COLO668 (cell line): ENCODE data around the gene BCL7A.

Experiments
- DNase-seq: peaks from one replicate; lab custom pipeline; 2025; ENCODE audit not compliant: unreplicated experiment; lab: John Stamatoyannopoulos, UW

Gene BCL7A

DNA sequence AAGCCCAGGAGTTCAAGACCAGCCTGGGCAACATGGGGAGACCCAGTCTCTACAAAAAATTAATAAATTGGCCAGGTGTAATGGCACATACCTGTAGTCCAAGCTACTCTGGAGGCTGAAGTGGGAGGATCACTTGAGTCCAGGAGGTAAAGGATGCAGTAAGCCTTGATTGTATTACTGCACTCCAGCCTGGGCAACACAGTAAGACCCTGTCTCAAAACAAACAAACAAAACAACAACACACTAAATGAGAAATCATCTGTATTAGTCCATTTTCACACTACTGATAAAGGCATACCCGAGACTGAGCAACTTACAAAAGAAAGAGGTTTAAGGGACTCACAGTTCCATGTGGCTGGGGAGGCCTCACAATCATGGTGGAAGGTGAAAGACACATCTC, 52.1 kb downstream of the BCL7A start:
- DNase-seq: no peak

DNA sequence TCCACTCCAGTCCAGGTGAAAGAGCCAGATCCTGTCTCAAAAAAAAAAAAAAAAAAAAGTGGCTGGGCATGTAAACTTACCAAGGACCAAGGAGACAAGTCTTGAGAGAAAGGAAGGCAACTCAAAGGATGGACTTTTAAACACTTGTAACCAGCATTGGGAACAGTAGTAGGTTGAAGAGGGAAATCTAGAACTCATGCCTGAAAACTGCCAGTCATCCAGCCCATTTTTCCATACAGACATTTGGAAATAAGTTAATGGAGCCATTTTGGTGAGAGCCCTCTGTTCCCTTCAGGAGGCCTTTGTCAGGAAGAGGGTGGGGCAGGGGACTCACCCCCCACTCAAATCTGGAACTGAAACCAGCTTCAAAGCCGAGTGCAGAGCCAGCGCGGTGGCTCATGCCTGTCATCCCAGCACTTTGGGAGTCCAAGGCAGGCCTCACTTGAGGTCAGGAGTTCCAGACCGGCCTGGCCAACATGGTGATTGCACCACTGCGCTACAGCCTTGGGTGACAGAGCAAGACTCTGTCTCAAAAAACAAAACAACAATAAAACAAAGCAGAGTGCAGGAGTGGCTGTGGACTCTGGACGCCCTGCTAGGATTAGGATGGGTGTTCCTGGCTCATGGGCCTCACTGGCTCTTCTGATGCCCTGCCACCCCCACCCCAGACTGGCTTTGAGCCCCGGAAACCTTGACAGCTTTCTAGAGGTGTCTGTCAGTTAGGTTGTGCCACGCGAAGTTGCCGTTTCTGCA, 55.2 kb downstream of the BCL7A start:
- DNase-seq: no peak

- peak; percentile 97 for DNase-seq
Observed at GRCh38 chr12:122078141-122079032, 56.7 kb downstream of the BCL7A start, which contains the start of gene MLXIP. MLXIP (plus strand) TSS chr12:122078756; CDS start chr12:122078854, 98 bp downstream.

DNA sequence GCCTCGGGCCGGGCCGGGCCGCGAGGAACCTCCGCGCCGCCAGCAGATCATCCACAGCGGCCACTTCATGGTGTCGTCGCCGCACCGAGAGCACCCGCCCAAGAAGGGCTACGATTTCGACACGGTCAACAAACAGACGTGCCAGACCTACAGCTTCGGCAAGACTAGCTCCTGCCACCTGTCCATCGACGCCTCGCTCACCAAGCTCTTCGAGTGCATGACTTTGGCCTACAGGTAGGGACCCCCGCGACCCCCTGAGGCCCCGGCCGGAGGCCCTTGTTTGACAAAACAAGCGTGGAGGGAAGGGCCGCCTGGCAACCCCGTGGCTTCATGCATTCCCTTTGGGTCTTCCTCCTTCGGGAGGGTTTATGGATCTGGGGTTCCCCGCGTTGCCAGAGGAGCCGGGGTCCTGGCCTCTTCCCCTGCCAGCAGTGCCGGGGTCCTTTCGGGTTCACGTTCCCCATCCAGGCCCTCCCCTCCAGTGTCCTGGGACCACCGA, 57.4 kb downstream of the BCL7A start:
- DNase-seq: peak; percentile 59

DNA sequence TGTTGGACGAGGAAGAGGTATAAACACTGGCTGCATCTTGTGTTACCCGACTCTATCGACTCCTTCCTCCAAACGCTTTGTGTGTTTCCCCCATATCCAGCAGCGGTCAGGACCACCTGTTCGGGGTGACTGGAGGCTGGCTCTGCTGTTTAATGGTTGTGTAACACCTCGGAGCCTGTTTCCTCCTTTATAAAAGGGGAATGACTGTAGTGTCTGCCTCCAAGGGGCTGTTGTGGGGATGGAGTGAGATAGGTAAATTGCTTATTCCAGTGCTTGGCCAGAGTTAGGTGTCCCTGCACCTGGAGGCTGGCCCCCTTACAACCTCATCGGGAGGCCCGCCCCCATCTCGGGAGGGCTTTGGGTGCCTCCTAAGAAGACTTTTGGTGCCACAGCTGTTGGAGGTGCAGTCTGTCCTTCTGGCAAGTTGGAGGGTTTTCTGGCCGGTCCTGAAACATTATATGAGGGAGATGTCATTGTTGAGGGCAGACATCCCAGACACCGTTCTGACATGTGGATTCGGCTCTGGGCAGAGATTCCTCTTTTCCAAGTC, 57.9 kb downstream of the BCL7A start:
- peak; percentile 32 for DNase-seq

DNA sequence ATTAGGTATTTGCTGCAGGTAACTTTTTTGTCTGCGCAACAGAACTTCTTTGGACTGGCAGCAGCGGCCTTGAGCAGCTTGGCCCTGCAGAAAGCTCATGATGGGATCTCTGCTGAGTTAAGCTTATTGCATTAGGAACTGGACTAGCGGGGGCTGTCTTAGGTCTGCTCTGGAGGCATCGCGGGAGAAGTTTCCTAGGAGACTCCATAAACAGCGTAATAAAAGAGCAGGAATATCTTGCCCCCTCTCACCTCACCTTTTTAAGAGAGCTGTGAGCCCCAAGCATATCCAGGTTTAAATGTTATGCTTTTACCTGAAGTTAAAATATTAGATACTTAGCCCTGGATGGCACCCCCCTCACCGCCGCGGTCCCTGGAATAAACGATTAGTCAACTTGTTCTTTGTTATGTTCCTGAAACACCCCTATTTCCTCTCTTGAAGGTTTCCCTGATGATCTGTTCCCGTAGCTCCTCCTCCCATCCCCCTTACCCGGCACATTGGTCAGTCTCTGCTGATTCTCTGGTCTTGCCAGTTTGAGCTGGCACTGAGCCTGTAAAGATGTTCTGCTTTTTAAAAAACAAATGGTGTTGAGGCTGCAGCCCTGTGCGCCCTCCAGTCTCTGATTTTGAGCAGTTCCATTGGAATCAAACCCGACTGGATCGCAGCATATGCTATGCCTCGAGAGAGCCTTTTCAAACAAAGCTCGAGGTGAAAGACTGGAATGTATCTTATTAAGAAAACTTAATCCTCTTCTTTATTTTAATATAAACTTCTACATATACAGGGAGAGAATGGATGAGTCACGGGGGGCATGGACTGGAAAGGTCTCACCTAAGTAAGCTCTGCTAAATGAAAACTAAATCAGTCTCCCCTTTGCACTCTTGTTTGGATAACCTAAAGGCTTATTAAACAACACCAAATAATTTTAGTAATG, 58.7 kb downstream of the BCL7A start:
- peak; percentile 36 for DNase-seq

DNA sequence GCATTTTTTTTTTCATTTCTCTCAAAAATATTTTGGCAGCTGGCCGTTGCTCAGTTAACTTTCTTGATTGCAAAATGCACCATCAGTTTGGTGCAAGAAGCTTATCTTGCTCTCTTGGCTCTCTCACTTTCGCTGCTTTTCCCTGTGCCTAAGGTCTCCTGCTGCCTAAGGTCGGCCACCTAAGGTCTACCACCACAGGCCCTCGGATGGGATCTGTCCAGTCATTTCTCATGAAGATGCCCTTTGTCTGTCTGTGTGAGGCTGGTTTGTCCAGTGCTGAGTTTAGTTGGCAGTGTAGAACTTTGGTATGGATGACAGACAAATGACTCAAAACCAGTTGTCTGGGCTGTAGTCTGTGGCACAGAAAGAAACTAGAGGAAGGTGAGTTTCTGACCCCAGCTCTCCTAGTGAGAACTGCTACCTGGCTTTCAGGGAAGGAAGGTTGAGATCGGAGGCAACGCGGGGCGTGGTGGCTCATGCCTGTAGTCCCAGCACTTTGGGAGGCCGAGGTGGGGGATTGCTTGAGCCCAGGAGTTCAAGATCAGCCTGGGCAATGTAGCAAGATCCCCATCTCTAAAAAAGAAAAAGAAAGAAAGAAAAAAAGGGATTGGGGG, 59.5 kb downstream of the BCL7A start:
- DNase-seq: no peak

DNA sequence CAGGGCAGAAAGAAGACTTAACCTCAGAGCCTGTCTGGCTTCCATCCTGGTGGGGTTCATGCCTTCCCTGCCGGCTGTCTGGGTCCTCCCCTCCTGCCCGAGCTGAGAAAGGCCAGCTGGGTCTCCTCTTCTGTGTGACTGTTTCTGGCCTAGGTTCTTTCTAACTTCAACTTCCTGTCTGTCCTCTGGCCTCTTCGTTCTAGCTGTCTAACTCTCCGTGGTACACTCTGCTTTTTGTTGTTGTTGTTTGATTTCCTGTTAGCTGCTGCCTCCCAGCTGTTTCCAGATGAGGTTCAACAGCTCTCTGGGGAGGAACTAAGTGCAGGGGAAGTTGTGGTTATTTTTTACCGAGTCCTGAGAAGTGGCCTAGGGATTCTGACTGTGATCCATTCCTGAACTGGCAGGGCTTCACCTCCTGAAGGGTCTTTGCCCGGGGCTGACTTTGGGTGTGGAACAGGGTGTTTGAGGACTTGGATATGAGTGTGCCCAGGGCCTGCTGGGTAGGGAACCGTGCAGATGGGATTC, 60.1 kb downstream of the BCL7A start:
- DNase-seq: no peak

- no peak for DNase-seq
Observed at GRCh38 chr12:122082621-122083356, 61.1 kb downstream of the BCL7A start.

DNA sequence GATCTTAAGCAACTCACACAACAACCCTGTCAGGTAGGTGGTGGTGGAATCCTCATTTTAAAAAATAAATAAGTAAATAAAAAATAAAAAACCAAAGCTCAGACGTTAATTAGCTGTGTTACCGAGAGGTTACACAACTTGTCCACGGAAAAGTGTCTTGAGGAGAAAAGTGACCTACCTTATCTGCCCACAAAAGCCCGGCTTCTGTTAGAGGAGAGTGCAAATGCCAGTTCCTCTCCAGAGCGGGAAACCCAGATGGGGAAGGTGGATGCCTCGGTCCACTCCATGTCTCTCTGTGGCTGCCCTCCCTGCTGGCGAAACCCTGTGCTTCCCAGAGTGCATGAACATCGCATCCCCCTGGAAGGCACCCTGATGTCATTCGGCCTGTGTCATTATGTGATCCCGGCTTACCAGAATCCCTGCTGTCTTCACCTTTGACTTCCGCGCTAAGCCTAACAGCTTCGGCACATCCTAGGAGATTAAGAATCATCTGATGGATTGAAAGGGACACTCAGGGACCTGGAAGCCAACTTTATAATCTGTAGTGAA, 63.2 kb downstream of the BCL7A start:
- DNase-seq: no peak

- DNase-seq: no peak
Observed at GRCh38 chr12:122085591-122085990, 63.9 kb downstream of the BCL7A start.

- DNase-seq: no peak
Observed at GRCh38 chr12:122086116-122086515, 64.4 kb downstream of the BCL7A start.

DNA sequence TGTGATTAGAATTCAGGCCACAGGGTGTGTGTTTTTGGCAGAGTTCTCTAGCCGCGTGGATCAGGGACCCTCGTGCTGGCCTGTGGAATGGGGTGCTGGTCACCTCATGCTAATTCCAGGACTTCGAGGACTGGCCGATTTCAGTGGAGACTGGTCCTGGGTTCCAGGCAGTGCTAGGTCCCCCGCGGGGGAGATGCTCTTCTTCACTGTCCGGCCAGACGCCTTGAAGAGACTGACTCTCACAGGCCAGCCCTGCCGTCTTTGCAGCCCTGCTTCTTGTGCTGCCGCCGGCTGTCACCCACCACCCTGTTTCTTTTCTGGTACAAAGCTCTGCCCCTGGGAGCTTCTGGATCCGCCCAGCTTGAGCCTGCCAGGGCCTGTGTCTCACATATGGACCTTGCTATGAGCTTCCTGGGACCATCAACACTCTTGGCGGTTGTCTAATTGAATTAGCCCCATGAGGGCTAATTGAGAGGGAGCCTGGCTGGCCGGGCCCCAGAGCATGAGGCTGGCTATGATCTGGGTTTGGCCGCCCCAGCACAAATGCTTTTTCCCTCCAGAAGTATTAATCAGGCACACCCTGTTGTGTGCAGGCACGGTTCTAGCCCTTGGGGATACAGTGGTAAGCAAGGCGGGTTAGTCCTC, 65.1 kb downstream of the BCL7A start:
- no peak for DNase-seq

DNA sequence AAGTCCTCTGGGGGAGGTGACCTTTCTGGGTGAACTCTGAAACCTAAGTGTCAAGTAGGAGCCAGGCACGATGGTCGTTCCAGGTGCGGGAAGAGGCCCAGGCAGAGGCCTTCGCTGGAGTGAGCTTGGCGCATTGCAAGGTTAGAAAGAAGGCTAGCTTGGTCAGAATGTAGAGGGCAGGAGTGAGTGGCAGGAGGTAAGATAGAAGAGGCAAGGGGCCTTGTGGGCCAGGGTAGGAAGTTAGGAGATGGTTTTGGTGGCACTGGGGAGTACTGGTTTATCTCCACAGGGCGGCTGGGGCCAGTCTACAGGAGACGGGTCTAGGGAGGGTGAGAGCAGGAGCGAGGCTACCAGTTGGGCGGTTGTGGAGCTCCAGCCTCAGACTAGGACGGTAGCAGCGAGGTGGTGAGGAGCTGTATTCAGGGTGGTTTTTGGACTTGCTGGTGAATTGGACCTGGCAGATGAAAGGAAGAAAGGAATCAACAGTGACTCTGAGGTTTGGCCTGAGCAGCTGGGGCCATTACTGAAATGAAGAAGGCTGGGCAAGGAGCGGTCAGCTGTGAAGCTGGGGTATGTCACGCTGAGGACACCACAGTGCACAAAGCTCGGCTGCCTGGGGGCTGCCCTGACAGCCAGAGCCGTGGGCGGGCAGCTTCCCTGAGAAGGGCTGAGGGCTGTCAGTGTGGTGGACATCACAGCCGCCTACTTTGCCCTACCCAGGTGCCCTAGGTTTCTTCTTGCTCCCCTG, 65.9 kb downstream of the BCL7A start:
- no peak for DNase-seq

GRCh38 chr12:122088179-122088810, 66.6 kb downstream of the BCL7A start:
- no peak for DNase-seq

DNA sequence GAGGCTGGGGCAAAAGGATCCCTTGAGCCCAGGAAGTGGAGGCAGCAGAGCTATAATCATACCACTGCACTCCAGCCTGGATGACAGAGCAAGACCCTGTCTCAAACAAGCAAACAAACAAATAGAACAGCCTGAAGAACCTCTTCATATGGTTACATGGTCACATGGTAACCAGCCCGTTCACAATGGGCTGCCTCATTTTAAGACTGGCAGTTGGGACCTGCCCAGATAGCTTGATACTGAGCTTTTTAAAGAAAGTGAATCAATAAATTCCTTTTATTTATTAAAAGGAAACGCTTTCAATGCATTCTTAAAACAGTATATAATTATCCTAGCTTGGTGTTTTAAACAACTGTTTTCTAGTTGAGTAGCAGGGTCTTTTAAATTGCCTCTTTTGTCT, 67.4 kb downstream of the BCL7A start:
- DNase-seq: no peak
